Right renal cortex interstitium (tissue), 3 donors: Measurements from ENCODE around the gene GAS2L1. TPM values are rescaled to one million over a fixed set of nuclear protein-coding genes. Genes with fewer than 3 reads are reported as not detected.

Source experiments
- DNase-seq, 3 donors: peaks; one replicate each; pipeline ENCODE4 v3.0.0-alpha.2; 2013; ENCODE audit warnings: low read depth in 3 of 3, low spot score in 2 of 3
- polyA plus RNA-seq, 3 donors: library from polyadenylated mRNA; unstranded; fragments of 120-200 nt; gene quantifications; one replicate each; pipeline ENCODE4 v1.2.1, GENCODE V29; 2013; ENCODE audit not compliant: insufficient read length in 3 of 3

Gene GAS2L1
- polyA plus RNA-seq, 3 donors: 4.4 to 6.5 (median 5.6) TPM

DNA sequence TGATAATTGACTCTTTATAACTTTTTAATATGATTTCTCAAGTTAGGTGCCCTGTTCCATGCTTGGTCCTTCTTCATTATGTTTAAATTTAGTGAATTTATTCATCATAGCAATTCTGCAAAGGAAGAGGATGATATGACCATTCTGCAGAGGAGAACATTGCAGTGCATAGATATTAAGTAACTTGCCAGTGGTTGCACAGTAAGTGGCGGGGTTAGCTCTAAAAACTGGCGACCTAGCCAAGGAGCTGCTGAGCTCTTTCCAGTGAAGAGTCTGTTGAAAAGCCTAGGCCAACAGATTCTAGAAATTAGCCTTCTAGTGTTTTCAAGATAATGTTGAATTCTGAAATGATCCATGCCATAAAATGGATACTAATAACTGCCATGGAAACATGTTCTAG is 33.8 kb upstream of the GAS2L1 start:
- DNase-seq: no peak

DNA sequence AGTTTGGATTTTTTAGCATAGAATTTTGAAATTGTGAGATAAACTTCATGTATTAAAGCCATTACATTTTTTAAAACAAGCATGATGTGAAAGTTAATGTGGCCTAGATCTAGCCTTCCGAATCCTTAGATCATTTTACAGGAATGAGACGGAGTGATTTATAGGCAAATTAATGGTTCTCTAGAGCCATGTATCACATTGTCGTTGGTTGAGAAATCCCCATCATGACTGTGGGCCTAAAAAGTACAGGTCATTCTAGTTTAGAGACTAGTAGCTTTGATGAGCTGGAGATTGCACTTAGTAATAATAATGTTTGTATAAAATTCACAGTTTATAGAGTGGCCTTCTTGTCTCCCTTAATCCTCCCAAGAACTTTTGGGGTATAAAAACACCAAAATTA is 31.3 kb upstream of the GAS2L1 start:
- no peak for DNase-seq

DNA sequence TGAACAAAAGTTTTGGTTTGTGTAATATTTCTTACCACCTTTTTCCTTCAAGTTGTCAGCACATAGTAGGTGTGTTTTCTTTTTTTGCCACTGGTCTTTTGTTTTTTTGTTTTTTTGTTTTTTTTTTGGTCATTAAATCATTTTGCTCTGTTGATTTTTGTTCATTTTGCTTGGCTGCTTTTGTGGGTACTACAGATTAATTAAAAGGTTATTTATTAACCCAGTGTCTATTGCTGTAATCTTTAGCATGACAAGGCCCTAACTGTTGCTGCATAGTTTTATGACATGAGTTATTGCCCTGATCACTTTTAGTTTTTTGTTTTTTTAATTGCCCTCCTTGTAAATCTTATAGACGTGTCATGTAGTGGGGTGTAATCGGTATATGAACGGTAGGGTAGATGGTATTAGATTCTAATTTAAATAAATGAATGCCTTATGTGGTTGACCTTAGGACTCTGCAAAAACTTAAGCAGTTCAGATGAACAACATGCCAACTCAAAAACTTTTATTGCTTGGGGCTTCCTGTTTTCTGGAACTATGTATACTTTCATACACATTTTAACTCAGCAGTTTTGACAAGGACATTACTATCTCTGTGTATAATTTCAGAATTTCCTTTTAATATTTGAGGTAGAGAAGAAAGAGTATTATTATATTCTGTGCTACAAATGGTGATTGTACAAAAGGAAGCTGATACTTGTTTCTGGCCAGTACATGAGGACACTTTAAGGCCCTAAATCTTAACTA is 30.5 kb upstream of the GAS2L1 start:
- DNase-seq: no peak

DNA sequence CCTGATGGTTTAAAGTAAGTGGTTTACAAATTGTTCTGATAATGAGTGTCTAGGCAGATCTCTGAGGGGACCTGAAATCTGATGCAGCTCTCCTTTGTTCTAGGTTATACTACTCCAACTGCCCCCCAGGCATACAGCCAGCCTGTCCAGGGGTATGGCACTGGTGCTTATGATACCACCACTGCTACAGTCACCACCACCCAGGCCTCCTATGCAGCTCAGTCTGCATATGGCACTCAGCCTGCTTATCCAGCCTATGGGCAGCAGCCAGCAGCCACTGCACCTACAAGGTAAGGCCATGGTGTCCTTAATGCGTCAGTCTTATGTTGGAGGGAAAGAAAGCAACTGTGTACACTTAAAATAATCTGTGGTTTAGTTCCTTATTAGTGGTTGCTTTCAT is 28.5 kb upstream of the GAS2L1 start:
- no peak for DNase-seq

DNA sequence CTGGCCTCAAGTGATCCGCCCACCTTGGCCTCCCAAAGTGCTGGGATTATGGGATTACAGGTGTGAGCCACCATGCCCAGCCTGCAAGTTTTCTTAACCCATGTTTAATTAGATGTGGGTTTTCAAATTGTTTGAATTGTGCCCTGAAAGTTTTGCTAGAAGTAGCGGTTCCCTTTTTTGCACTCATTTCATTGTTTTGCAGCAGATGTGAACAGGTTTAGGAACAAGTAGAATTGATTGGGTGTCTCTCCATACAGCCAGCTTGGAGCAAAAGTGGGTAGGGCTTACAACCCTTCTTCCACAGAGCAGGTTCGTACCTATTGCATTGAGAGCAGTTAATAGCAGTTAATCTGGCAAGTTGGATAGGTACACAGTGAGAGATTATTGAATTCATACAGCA is 22.3 kb upstream of the GAS2L1 start:
- no peak for DNase-seq

DNA sequence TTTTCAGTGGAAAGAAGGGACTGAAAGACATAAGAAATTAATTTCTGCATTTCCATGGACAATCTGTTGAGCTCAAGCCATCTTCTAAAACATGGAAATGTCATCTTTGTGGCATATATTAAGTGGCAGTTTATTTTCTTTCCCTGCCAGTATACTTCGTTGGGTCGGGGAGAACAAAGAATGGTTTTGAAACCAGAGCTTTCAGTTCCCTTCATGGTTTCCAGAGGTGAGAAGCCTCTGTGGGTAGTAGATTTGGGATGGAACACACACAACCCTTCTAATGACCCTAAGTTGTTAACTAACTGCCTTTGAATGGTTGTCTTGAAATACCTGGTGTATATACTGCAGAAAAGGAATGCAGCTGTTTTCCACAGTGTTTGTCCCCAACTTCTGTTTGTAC is 17.6 kb upstream of the GAS2L1 start:
- no peak for DNase-seq

DNA sequence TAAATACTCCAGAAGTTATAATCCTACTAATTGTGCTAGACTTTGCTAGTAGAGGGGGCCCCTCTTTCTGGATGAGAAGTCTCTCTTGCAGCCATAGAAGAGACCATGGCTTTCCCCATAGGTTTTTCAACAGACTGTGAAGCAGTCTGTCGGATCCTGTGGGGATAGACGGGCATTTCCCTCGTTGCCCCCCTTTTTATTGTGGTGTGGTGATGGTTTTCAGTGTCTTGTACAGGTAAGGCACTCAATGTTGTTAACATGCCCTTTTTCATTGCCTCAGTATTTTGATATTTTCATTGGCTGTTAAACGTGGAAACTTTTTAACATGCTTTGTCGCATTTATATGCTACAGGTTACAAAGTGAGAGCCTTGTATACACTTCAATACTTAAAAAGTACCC is 16.4 kb upstream of the GAS2L1 start:
- no peak for DNase-seq

DNA sequence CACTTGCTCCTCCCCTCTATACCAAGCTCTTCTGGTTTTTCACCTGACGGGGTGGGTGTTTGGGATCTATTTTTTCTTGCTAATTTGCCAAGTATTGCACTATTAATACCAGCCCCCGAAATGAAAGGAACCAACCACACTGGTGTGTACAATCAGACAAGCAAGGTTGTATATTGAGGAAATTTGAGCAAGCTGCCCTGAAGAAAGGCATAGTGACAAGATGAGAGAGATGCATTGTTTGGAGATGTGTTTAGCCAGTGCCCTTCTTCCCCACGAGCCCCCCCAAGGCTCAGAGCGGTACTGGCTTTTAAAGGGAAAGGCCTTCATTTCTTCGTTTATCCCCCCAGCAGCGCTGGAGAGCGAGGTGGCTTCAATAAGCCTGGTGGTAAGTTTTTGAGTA is 15.2 kb upstream of the GAS2L1 start:
- DNase-seq: no peak

DNA sequence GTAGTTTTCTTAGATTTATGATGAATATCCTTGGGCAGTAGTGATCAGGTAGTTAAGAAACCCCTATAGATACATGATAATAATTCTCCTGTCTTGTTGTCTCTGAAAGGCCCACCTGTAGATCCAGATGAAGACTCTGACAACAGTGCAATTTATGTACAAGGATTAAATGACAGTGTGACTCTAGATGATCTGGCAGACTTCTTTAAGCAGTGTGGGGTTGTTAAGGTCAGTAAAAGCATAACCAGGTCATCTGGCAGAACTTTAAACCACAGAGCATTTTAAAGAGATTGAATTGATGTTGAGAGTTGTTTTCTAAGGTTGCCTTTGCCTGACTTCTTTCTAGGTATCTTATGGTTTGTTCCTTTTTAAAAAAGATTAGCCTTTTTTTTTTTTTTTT is 14.1 kb upstream of the GAS2L1 start:
- DNase-seq: no peak

DNA sequence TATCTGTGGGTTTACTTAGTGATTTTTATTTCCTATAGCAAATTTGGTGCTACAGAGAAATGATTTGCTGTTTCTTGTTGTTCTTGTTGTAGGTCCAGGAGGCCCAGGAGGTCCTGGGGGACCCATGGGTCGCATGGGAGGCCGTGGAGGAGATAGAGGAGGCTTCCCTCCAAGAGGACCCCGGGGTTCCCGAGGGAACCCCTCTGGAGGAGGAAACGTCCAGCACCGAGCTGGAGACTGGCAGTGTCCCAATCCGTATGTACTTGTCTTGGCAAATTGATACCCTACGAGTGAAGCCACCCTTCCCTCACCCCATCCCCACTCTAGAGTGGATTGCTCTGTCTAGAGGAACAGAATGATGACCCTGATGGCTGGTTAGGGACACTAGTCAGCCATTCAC is 7.8 kb upstream of the GAS2L1 start:
- no peak for DNase-seq

DNA sequence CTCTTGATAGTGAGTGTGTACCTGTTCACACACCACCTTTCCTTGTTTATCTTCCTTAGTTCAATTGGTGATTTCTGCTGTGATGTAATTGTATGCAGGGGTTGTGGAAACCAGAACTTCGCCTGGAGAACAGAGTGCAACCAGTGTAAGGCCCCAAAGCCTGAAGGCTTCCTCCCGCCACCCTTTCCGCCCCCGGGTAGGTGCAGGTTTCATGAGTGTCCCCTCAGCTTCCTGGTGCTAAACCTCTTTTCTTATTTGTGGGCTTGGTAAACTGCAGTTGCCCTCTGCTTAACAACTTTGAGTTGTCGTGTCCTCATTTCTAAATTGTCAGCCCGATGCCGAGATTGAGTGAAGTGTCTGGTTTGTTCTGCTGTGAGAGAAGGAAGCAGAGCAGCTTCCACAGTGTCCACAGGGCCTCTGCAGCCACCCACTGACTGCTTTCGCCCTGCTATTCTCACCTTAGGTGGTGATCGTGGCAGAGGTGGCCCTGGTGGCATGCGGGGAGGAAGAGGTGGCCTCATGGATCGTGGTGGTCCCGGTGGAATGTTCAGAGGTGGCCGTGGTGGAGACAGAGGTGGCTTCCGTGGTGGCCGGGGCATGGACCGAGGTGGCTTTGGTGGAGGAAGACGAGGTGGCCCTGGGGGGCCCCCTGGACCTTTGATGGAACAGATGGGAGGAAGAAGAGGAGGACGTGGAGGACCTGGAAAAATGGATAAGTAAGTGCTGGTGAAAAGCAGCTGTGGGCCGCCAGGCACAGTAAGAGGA is 7.1 kb upstream of the GAS2L1 start:
- no peak for DNase-seq

DNA sequence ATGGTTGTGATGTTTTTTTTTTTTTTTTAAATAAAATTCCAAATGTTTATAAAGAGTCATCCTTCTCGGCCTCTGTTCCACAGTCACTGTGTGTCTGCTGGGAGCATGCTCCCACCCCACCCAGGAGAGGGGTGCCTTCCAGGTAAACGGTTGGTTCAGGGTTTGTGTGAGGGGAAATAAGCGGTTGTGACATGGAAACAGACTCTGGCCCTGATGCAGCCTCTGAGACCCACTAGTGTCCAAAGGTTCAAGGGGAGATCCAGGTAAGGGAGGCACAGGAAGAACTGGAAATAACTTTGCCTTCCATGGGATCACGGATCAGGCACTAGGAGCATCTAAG is 6.0 kb upstream of the GAS2L1 start:
- DNase-seq: no peak

DNA sequence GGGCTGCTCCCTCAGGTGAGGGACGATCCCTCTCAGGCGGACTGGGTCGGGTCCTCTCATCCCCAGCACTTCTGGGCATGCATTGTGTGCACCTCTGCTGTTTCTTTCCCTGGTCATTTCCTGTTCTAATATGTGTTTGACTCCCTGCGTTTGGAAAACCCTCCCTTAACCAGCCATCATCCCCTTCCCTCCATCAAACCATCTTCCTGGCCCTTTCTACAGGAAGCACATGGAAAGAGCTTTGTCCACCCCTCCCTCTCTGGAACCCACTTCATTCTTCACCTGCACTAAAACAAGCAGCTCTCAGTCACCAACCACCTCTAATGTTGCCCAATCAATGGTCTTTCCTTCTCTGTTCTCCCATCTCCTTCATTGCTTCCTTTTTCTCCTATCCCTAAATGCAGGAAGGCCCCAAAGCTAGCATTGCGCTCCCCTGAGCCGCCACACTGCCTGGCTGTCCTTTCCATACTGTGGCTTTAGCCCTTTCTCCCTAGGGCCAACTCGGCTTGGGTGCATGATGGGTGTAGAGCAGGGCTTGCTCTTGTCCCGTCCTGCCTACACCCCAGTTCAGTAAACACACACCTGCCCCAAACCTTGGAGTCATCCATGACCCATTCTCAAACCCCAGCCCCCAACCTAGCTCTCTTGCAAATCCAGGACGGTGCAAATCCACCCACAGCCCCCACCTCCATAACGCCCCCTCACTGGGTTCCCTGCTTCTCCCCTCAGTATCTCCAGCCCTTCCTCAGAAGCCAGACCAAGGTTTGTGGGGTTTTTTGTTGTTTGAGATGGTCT is 5.4 kb upstream of the GAS2L1 start:
- DNase-seq: no peak

DNA sequence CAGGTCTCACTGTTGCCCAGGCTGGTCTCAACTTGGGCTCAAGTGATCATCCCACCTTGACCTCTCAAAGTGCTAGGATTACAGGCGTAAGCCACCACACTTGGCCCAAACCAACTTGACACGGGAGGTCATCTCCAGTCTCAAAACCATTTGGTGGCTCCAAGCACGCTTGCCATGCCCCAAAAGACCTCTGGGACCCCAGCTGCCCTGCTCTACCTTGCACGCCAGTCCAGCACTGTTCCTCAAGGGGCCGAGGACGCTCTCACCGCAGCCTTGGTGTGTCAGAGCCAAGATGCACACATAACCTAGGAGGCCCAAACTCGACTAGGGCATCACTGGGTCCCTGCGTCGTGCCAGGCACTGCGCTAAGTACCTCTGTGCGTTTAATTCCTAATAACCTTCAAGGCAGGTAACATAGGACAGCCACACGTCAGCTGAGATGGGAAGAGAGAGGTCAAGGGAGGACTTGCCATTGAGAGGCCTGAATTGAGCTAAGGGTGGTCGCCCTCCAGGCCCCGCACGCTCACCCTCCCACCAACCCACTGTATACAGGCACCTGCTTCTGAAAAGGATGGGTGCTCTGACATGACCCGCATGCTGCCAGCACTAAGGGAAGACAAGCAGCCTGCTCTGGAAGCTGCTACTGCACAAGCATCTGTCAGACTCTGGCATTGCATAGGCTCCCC is 4.6 kb upstream of the GAS2L1 start:
- no peak for DNase-seq

DNA sequence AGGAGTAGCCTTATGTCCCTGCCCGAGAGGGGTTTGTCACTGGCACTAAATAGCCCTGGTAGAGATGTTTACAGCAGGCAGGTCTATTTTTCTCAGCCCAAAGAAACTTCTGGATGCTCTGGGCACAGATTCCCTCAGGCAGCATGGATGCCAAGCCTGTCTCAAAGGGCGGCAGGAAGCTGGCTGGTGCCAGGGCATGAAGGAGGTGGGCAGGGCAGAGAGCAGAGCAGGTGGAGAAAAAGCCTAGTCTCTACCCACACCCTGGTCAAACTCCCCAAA is 4.1 kb upstream of the GAS2L1 start:
- no peak for DNase-seq

DNA sequence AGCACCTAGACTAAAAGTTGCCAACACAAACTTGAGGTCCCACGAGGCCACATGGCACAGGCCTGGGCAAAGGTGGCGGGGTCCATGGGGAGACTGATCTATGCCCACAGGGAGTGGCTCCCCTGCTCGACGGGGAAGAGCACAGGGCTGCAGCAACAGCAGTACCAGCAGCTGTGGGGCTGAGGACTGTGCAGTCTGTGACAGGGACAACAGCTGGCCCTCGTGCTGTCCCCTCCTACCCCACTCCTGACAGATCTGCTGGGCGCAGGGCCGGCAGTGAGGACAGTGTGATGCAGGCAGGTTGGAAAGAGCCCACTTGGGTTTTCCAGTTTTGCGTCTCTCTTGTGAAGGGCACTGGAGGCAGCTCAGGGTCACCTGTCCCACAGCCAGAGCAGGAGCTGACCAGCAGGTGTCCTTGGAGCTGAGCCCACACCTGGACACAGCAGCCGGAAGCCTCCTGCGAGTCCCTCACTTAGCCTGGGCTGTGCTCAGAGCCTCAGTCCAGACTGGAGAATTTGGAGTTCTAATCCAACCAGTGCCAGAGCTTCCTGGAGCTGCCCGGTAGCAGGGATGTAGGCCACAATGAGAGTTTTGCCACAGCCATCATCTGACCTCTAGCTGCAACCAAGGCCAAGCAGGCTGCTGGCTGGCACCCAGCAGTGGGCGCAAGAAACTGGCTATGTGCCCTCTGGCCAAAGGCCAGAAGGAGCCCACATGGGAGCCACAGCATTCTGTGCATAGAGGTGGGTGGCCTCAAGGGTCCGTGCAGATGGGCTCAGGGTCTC is 3.6 kb upstream of the GAS2L1 start:
- DNase-seq: no peak

DNA sequence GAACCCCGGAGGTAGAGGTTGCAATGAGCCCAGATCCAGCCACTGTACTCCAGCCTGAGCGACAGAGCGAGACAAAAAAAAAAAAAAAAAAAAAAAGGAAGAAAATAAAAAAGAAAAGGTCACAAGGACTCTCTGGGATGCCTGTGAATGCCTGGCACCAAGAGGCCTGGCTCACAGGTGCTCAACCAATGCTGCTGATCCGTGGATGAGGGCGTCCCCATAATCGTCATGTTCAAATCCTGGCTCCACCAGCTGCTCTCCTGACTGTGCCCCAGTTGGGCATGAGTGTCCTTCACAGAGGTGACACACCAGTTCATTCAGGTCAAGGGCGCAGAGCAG is 645 bp upstream of the GAS2L1 start:
- no peak for DNase-seq

DNA sequence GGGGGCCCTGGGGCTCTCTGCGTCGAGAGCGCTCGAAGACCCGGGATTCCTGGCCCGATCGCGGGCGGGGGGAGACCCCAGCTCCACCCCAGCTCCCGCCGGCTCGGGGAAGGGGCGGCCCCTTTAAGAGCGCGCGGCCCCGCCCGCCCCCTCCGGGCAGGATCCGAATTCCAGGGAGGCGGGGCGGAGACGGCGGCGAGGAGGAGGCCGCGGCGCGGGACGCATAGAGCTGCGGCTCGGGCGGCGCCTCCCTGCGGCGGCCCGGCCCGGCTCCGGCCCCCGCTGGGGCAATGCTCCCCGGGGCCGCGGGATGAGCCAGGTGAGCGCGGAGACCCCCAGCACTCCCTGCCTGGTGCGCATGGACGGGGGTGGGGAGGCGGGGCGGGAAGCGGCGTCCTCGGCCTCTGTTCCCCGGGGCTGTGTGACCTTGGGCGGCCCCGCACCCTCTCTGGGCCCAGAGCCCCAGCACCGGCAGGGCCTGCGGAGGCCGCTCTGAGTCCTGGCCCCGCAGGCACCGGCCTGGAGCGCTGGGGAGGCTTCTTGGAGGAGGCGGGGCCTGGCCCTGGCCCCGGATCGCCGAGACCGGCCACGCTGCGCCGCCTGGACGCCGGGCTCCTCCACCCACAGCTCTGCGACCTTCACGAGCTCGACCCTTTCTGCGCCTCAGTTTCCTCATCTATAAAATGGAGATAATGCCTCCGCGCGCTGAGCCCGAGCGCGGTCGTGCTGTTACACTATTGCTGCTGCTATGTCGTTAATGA is 565 bp downstream of the GAS2L1 start:
- DNase-seq: no peak

DNA sequence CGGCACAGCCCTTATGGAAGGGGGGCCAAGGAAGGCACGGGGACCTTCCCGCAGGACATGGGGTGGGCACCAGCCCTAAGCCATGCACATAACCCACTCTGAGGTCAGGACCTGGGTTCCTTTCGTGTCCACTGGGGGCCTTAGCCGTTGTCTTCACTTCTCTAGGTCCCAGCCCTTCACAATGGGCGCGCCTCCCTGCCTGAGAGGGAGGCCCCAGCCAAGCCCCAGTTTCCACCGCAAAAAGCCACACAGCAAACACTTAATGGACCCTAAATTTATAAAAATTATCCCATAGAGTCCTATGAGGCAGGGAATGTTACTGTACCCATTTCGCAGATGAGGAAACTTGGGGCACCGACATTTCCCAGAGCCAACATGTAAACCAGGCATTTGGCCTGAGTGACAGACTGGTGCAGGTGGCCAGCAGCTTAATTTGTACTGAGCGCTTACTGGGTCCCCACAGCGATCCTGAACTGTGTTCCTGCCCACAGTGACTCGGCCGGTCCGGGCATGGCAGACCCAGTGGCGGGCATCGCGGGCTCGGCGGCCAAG is 1.2 kb downstream of the GAS2L1 start:
- DNase-seq: no peak
